PFSK-1 (cell line): ENCODE results near the gene CUEDC2.

Experiments
- FOXP2 ChIP-seq: optimal IDR thresholded peaks from 2 replicates; pipeline ENCODE3; 2011; ENCODE audit warnings: borderline replicate concordance, control low read depth, inconsistent platforms; ENCODE audit not compliant: insufficient read depth; ENCODE audit errors: extremely low read length, extremely low read depth
- POLR2AphosphoS5 ChIP-seq: IDR thresholded peaks from 2 replicates; pipeline ENCODE4 v1.6.1; 2012; ENCODE audit warnings: low read depth, mild to moderate bottlenecking, control low read depth, low read length, moderate library complexity
- REST ChIP-seq, 2 experiments: IDR thresholded peaks; 2 replicates each; pipeline versions ENCODE4 v1.6.1 to v1.8.0; 2011 to 2012; ENCODE audit warnings: low read depth in 2 of 2, low read length in 2 of 2, control low read depth in 1 of 2, inconsistent platforms in 1 of 2, mild to moderate bottlenecking in 1 of 2, moderate library complexity in 1 of 2; ENCODE audit not compliant: insufficient read depth in 1 of 2
- SIN3A ChIP-seq: IDR thresholded peaks from 2 replicates; pipeline ENCODE4 v1.6.1; 2012; ENCODE audit warnings: mild to moderate bottlenecking, low read length, moderate library complexity, borderline replicate concordance; ENCODE audit not compliant: insufficient read depth
- TAF1 ChIP-seq: IDR thresholded peaks from 2 replicates; pipeline ENCODE4 v1.6.1; 2012; ENCODE audit warnings: low read length, control low read depth, borderline replicate concordance; ENCODE audit not compliant: insufficient read depth

The CUEDC2 gene

DNA sequence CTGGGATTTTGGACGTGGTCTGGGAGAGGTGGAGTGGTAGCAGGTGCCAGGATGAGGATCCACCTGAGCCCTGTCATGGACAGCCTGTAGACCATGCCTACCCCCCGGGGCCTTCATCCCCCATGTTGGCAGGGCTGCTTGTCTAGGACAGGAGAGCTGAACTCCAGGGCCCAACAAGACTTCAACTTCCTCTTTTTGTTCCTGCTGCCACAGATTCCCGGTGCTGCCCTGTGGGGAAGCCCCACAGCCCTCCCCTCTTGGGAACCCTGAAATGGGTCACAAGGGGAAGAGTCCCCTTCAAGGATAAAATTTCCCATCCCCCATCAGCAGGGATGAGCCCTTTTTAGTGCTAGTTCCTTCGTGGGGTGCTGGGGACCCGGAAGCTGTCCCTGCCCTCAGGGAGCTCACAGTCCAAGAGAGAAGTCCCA lies 1.3 kb upstream of the CUEDC2 start:
- no peak for TF ChIP-seq SIN3A
- TF ChIP-seq POLR2AphosphoS5 = no peak
- TF ChIP-seq TAF1 = no peak
- TF ChIP-seq FOXP2 = no peak
- TF ChIP-seq REST (IDR thresholded peaks at IDR 0.05; ENCODE audit: insufficient read depth in 1 of 2, low read depth in 2 of 2, low read length in 2 of 2) = no peak

GRCh38 chr10:102431452-102432124 lies 786 bp downstream of the CUEDC2 start:
- TF ChIP-seq REST (IDR thresholded peaks at IDR 0.05; ENCODE audit: insufficient read depth in 1 of 2, low read depth in 2 of 2, low read length in 2 of 2) = no peak
- TF ChIP-seq SIN3A = no peak
- TF ChIP-seq FOXP2 = no peak
- TF ChIP-seq POLR2AphosphoS5 = no peak
- no peak for TF ChIP-seq TAF1

DNA sequence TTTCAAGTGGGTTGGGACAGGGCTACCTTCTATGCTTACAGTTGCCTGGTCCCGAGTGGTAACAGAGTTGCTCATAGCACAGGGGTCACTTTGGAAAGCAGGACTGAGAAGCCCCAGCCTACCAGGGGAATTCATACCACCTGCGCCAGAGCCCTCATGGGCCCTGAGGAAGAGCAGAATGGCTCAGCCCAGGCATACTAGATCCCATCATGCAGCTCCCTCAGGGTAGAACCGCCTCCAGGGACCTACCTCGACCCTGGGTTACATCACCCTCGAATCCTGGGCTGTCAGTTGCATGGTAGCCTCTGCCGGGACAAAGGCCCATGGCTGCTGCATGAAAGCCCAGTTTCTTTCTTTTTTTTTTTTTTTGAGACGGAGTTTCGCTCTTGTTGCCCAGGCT lies 2.9 kb downstream of the CUEDC2 start:
- TF ChIP-seq SIN3A = no peak
- TF ChIP-seq TAF1 = no peak
- TF ChIP-seq FOXP2 = no peak
- TF ChIP-seq POLR2AphosphoS5 = no peak
- no peak for TF ChIP-seq REST (IDR thresholded peaks at IDR 0.05; ENCODE audit: insufficient read depth in 1 of 2, low read depth in 2 of 2, low read length in 2 of 2)

DNA sequence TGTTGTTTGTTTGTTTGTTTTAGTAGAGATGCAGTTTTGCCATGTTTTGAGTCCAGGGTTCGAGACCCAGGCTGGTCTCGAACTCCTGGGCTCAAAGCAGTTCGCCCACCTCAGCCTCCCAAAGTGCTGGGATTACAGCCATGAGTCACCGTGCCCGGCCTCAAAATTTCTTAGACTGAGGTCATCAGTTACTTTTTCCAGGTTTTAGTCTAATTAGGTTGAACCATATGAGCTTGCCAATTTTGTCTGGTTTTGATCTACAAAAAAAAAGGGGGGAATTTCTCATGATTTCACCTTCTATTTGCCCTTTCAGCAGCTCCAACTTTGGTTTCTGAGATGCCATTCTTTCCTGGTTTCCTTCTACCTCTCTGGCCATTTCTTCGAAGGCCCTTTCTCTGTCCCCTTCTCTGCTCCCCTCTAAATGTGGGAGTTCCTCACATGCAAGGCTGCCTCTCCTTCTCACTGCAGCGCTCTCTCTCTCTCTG lies 5.5 kb downstream of the CUEDC2 start:
- no peak for TF ChIP-seq POLR2AphosphoS5
- TF ChIP-seq REST (IDR thresholded peaks at IDR 0.05; ENCODE audit: insufficient read depth in 1 of 2, low read depth in 2 of 2, low read length in 2 of 2) = no peak
- TF ChIP-seq TAF1 = no peak
- no peak for TF ChIP-seq FOXP2
- no peak for TF ChIP-seq SIN3A
